Heart left ventricle (tissue), 16 donors: ENCODE results near the gene THSD4. TPM values are rescaled to one million over a fixed set of nuclear protein-coding genes. Genes with fewer than 3 reads are reported as not detected.

Source experiments
- ATAC-seq, 4 donors: fragments of 200-7000 bp; cut with Tn5 transposase; one replicate each; pipeline ENCODE4 v1.9.1; 2020 to 2022; ENCODE audit warnings: moderate library complexity in 4 of 4, mild to moderate bottlenecking in 3 of 4, moderate number of reproducible peaks in 1 of 4
- DNase-seq, 5 donors: peaks; one replicate each; pipeline ENCODE4 v3.0.0-alpha.2; 2020
- H3K27ac ChIP-seq, 12 donors: fragments of 200-600 bp; sonication (generic) in 4 of 12; one replicate each; pipeline versions ENCODE4 v1.5.0 to v1.8.0; 2016 to 2022; ENCODE audit warnings: mild to moderate bottlenecking in 2 of 12
- H3K27me3 ChIP-seq, 9 donors: fragments of 200-600 bp; sonication (generic) in 2 of 9; one replicate each; pipeline versions ENCODE4 v1.5.1 to v1.8.0; 2016 to 2022; ENCODE audit warnings: mild to moderate bottlenecking in 3 of 9
- H3K36me3 ChIP-seq, 9 donors: fragments of 200-600 bp; sonication (generic) in 2 of 9; one replicate each; pipeline versions ENCODE4 v1.5.0 to v1.8.0; 2018 to 2022; ENCODE audit warnings: mild to moderate bottlenecking in 2 of 9
- H3K4me1 ChIP-seq, 12 donors: fragments of 200-600 bp; sonication (generic) in 4 of 12; one replicate each; pipeline versions ENCODE4 v1.5.0 to v1.8.0; 2016 to 2022; ENCODE audit warnings: mild to moderate bottlenecking in 3 of 12
- H3K4me3 ChIP-seq, 12 donors: fragments of 200-600 bp; sonication (generic) in 4 of 12; one replicate each; pipeline versions ENCODE4 v1.5.0 to v1.8.0; 2017 to 2022; ENCODE audit warnings: mild to moderate bottlenecking in 9 of 12, moderate library complexity in 4 of 12
- H3K9me3 ChIP-seq, 12 donors: fragments of 200-600 bp; sonication (generic) in 4 of 12; one replicate each; pipeline versions ENCODE4 v1.5.0 to v1.8.0; 2016 to 2022; ENCODE audit warnings: mild to moderate bottlenecking in 1 of 12
- CTCF ChIP-seq, 12 donors: fragments of 200-600 bp; sonication (generic) in 4 of 12; IDR thresholded peaks; one replicate each; pipeline versions ENCODE4 v1.5.0 to v1.8.0; 2018 to 2022; ENCODE audit warnings: antibody characterized with exemption in 12 of 12, mild to moderate bottlenecking in 5 of 12
- POLR2A ChIP-seq, 2 donors: fragments of 450-650 bp; IDR thresholded peaks; one replicate each; pipeline ENCODE4 v1.6.1; 2017; ENCODE audit warnings: antibody characterized with exemption in 2 of 2, mild to moderate bottlenecking in 2 of 2, moderate library complexity in 2 of 2
- WGBS, 4 donors: extraction: QIAGEN DNeasy Blood & Tissue Kit in 2 of 4; methylation state at CpG; one replicate each; pipeline versions ENCODE4 v1.1.5 to v1.1.7; 2013 to 2018; 5-methylcytosine and 5-hydroxymethylcytosine counted together
- intact Hi-C, 10 donors: fragments of 100-400 bp; cut with DNase I; formaldehyde crosslinking; loops; one replicate each; pipeline versions ENCODE4 v1.11.1 to v1.14.2; 2022
- polyA plus RNA-seq, 2 donors: library from polyadenylated mRNA; stranded (reverse); fragments of 200-250 nt; gene quantifications; one replicate each; pipeline ENCODE4 v1.2.3, GENCODE V29; 2013
- total RNA-seq, 9 donors: library from RNA; depleted of rRNA in 2 of 9; stranded (reverse); fragments of >200 nt in 2 of 9; fragmentation: NEBNext Ultra II Directional in 3 of 9; extraction: Animal tissue kit (Norgen Biotek cat#: 25700) in 3 of 9; gene quantifications; one replicate each; pipeline versions ENCODE4 v1.1.0 to v1.2.4, GENCODE V29; 2016 to 2023
- donor health status: ischemic (EF 13 %, LVEDD 7.1; RV severe dilation, severe dysfunction).
- donor health status: healthy with polysubstance abuse.
- donor health status: DM: no; HTN: yes; CAD: no.
- donor health status: DM: no; HTN: no; CAD: no.
- donor health status: ischemic (EF 25% LVEDD 6.9; RV normal size, moderate dysfunction).
- donor health status: ischemic (EF 25% LVEDD 5.7; RV mildly dilated, moderate dysfunction).
- donor health status: healthy.
- donor health status: DM: yes; HTN: yes; CAD: no.
- donor health status: ischemic (EF 35%, LVEDD 5.7; RV mildly dilated, moderate dysfunction).
- donor health status: nonischemic (EF 11% LVEDD 7.7; RV severe dilation, severe dysfunction).
- donor health status: DM: yes; HTN: yes; CAD: no.
- donor health status: PGD.
- donor health status: ischemic (EF 29% LVEDD 5.4; RV normal size, mild dysfunction).
- donor health status: nonischemic (EF 23%, LVEDD 6.1; RV moderate dilation, normal function).

Gene THSD4
- total and polyA plus RNA-seq, 11 donors, result 32.6 to 206 (median 93.2) TPM

GRCh38 chr15:71598741-71599140 is 483.5 kb downstream of the THSD4 start:
- 68 to 88% (median 81%) methylated on average over 6 of the region's 6 CpGs for WGBS, 4 donors
- H3K27ac ChIP-seq, result peak overlapping the region in 9 of 12 donors; percentile 42 to 91 (median 66)
- no peaks in the 10 kb centered on the region for H3K27me3 ChIP-seq
- no peak for ATAC-seq
- intact Hi-C loops, result no loop called here
- TF ChIP-seq POLR2A (IDR thresholded peaks at IDR 0.05), result no peak
- no peak for TF ChIP-seq CTCF (IDR thresholded peaks at IDR 0.05)
- H3K9me3 ChIP-seq, result no peaks in the 10 kb centered on the region
- DNase-seq, result no peak
- peaks cover 0 to 50% (median 23%) of the 10 kb centered on the region in 12 donors for H3K4me1 ChIP-seq
- H3K4me3 ChIP-seq, result no peak overlapping the region
- no peaks in the 10 kb centered on the region for H3K36me3 ChIP-seq

- peaks cover 0 to 7% (median 0%) of the 10 kb centered on the region in 12 donors for H3K9me3 ChIP-seq
- TF ChIP-seq CTCF (IDR thresholded peaks at IDR 0.05) (no peak), POLR2A (IDR thresholded peaks at IDR 0.05) (no peak)
- ATAC-seq (peak in 2 of 4 donors; percentile 4 to 16), DNase-seq (peak in 4 of 5 donors; percentile 29 to 55 (median 42))
- 41 to 59% (median 49%) methylated on average over 7 to 9 of the region's 9 CpGs for WGBS, 4 donors
- H3K4me3 ChIP-seq, result no peak overlapping the region
- H3K27me3 ChIP-seq, result no peaks in the 10 kb centered on the region
- intact Hi-C loops, result no loop called here
- H3K4me1 ChIP-seq, result peaks cover 0 to 49% (median 23%) of the 10 kb centered on the region in 12 donors
- no peaks in the 10 kb centered on the region for H3K36me3 ChIP-seq
- peak overlapping the region in 9 of 12 donors; percentile 15 to 91 (median 66) for H3K27ac ChIP-seq
These were observed 484.3 kb downstream of the THSD4 start for GRCh38 chr15:71599418-71600151.

GRCh38 chr15:71600237-71600636 is 485.0 kb downstream of the THSD4 start:
- H3K9me3 ChIP-seq, result peaks cover 0 to 10% (median 0%) of the 10 kb centered on the region in 12 donors
- no peaks in the 10 kb centered on the region for H3K27me3 ChIP-seq
- H3K36me3 ChIP-seq, result no peaks in the 10 kb centered on the region
- no peak overlapping the region for H3K4me3 ChIP-seq
- 84 to 96% (median 89%) methylated on average over 1 of the region's 1 CpG for WGBS, 4 donors
- ATAC-seq, result no peak
- peak overlapping the region in 6 of 12 donors; percentile 61 to 91 (median 82) for H3K27ac ChIP-seq
- no peak for DNase-seq
- H3K4me1 ChIP-seq, result peaks cover 0 to 49% (median 23%) of the 10 kb centered on the region in 12 donors
- intact Hi-C loops, result no loop called here
- no peak for TF ChIP-seq CTCF (IDR thresholded peaks at IDR 0.05)
- TF ChIP-seq POLR2A (IDR thresholded peaks at IDR 0.05), result no peak

GRCh38 chr15:71601038-71601834 is 486.0 kb downstream of the THSD4 start:
- intact Hi-C loops, result no loop called here
- DNase-seq, result no peak
- H3K27me3 ChIP-seq, result no peaks in the 10 kb centered on the region
- peaks cover 0 to 10% (median 0%) of the 10 kb centered on the region in 12 donors for H3K9me3 ChIP-seq
- H3K4me3 ChIP-seq, result no peak overlapping the region
- TF ChIP-seq POLR2A (IDR thresholded peaks at IDR 0.05), result no peak
- no peak for TF ChIP-seq CTCF (IDR thresholded peaks at IDR 0.05)
- no peaks in the 10 kb centered on the region for H3K36me3 ChIP-seq
- no peak for ATAC-seq
- WGBS, 4 donors, result 76 to 85% (median 79%) methylated on average over 8 of the region's 8 CpGs
- H3K4me1 ChIP-seq, result peaks cover 0 to 46% (median 22%) of the 10 kb centered on the region in 12 donors
- H3K27ac ChIP-seq, result peak overlapping the region in 1 of 12 donors; percentile 18
